ENCODE data around the gene MGAT2.
"Not testable (repeated sequence)": the region's sequence is repeated elsewhere in the genome, so short reads cannot be mapped to it uniquely, and the experiment has no call there.

The MGAT2 gene

DNA sequence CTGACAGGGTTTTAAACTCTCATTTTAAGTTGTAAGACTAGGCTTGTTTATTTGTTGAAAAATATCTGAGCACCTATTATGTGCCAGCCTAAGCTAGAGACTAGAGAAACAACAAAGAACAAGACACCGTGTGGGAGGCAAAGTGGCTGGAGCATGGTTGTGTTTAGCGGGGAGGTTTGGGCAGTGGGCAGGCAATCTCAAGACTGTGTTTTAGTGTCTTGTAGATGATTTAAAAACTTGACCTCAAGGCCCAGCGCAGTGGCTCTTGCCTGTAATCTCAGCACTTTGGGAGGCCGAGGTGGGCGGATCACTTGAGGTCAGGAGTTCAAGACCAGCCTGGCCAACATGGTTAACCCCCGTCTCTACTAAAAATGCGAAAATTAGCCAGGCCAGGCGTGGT is 7.9 kb upstream of the MGAT2 start:
- DNase-seq, result no peak

- no peak for DNase-seq
Measured at GRCh38 chr14:49614196-49614595, 6.4 kb upstream of the MGAT2 start.

DNA sequence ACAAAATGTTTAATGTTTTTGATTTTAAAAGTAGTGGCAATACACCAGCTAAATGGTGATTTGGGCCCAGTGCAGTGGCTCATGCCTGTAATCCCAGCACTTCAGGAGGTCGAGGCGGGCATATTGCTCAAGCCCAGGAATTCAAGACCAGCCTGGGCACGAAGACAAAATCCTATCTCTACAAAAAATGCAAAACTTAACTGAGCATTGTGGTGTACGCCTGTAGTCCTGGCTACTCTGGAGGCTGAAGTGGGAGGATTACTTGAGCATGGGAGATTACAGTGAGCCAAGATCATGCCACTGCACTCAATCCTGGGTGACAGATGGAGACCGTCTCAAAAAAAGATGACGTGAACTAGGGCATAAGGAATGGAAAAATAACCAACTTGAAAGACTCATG is 4.8 kb upstream of the MGAT2 start:
- no peak for DNase-seq

GRCh38 chr14:49617852-49618519 is 2.6 kb upstream of the MGAT2 start:
- DNase-seq, result no peak

DNA sequence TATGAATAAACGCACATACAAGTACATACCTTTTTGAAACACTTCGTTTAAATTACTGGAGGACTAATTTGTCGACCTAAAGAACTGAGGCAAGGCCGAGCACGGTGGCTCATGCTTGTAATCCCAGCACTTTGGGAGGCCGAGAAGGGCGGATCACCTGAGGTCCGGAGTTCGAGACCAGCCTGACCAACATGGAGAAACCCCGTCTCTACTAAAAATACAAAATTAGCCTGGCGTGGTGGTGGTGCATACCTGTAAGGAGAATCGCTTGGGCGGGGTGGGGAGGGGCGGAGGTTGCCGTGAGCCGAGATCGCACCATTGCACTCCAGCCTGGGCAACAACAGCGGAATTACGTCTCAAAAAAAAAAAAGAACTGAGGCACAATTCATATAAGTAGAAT is 1.3 kb upstream of the MGAT2 start:
- not testable (repeated sequence) for DNase-seq

- DNase-seq, result no peak
Measured at GRCh38 chr14:49619730-49620129, 869 bp upstream of the MGAT2 start.

DNA sequence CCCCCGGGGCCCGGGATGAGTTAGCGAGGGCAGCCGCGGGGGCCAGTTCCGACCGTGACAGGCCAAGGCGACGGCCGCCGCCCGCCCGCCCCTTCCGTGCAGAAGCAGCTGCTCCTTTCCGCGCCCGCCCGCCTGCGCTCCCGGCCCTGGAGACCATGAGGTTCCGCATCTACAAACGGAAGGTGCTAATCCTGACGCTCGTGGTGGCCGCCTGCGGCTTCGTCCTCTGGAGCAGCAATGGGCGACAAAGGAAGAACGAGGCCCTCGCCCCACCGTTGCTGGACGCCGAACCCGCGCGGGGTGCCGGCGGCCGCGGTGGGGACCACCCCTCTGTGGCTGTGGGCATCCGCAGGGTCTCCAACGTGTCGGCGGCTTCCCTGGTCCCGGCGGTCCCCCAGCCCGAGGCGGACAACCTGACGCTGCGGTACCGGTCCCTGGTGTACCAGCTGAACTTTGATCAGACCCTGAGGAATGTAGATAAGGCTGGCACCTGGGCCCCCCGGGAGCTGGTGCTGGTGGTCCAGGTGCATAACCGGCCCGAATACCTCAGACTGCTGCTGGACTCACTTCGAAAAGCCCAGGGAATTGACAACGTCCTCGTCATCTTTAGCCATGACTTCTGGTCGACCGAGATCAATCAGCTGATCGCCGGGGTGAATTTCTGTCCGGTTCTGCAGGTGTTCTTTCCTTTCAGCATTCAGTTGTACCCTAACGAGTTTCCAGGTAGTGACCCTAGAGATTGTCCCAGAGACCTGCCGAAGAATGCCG is 699 bp downstream of the MGAT2 start:
- peak; percentile 48 for DNase-seq

GRCh38 chr14:49622022-49622607 is 1.5 kb downstream of the MGAT2 start:
- peak; percentile 16 for DNase-seq

- no peak for DNase-seq
Measured at GRCh38 chr14:49623387-49623786, 2.8 kb downstream of the MGAT2 start.

- DNase-seq, result no peak
Measured at GRCh38 chr14:49623941-49624839, 3.6 kb downstream of the MGAT2 start.

- DNase-seq, result peak; percentile 94
Measured at GRCh38 chr14:49633640-49634546, 13.3 kb downstream of the MGAT2 start.

- DNase-seq, result peak; percentile 71
Measured at GRCh38 chr14:49634547-49635334, 14.1 kb downstream of the MGAT2 start, which contains the start of gene DNAAF2. Gene DNAAF2, minus strand, starts transcription at chr14:49635244. Its CDS starts 95 bp downstream, at chr14:49635149.

DNA sequence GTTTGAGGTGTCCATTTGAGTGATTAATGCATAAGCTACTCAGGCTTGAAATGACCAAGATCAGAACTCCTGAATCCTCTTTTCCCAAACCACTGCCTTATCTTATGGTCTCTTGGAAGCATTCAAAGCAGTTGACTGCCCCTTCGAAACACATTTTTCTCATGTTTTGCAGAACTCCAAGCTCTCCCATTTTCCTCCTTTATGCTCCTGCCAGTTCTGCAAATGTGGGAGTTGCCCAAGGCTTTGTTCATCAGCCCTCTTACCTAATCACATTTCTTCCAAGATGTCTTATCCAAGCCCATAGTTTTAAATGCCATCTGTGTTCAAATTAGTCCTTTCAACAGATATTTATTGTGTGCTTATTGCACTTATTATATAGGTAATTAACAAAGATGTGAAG is 16.3 kb downstream of the MGAT2 start:
- DNase-seq, result no peak

DNA sequence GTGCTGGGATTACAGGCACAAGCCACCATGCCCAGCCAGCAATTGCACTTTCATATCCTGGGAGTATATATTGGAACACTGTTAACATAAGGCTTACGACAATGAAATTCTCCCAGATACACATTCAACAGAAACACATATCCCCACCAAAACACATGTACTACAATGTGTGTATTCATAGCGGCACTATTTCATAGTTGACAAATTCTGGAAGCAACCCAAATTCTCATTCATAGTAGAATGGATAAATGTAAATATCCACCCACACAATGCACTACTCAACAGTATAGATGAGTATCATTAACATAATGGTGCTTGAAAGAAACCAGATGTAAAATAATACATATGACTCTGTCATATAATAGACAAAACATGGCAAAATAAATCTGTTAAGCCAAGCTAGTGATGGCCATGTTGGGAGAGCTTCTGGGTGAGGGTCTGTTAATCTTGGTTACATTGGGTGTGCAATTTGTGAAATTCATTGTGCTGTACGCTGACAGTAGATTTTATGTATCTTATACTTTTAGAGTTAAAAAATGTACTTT is 17.0 kb downstream of the MGAT2 start:
- DNase-seq, result no peak

- no peak for DNase-seq
Measured at GRCh38 chr14:49640540-49641417, 20.2 kb downstream of the MGAT2 start.

GRCh38 chr14:49641697-49642129 is 21.1 kb downstream of the MGAT2 start:
- no peak for DNase-seq

DNA sequence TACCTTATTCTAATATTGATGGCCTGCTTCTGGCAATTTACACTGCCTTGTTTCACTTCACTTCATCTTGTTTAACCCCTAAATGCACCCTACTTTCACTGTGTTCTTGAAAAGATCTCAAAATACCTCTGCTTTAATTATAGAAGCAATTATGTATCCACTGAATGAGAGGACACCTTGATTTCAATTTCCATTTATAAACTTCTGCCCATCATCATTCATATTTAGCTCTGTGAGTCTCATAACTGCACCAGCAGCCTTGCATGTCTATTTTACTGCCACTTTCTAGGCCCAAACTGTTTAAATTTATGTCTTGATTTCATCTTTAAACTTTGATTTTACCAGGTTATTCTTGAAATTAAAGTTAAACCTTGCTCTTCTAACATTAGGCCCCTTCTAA is 21.6 kb downstream of the MGAT2 start:
- no peak for DNase-seq

GRCh38 chr14:49653508-49653907 is 32.9 kb downstream of the MGAT2 start:
- no peak for DNase-seq

- no peak for DNase-seq
Measured at GRCh38 chr14:49654511-49654910, 33.9 kb downstream of the MGAT2 start.

- not testable (repeated sequence) for DNase-seq
Measured at GRCh38 chr14:49657500-49657899, 36.9 kb downstream of the MGAT2 start.
